Small intestine (tissue), 7 donors: ENCODE results near the gene CAMSAP2. TPM values are rescaled to one million over a fixed set of nuclear protein-coding genes. Genes with fewer than 3 reads are reported as not detected.
A peak's percentile ranks its signal among the peaks of the same experiment; 100 is the strongest.

ENCODE experiments used
- DNase-seq, 2 donors: peaks; one replicate each; pipeline versions ENCODE4 v3.0.0 to v3.0.0-alpha.2; 2013
- FAIRE-seq: peaks from 2 replicates; lab custom pipeline; 2012; peaks lifted over from hg19 to GRCh38; lab: Jason Lieb, UNC
- H3K27ac ChIP-seq, 3 donors: one replicate each; pipeline ENCODE4 v1.5.1; 2013; ENCODE audit warnings: low read length in 2 of 3, mild to moderate bottlenecking in 2 of 3, control low read depth in 1 of 3, inconsistent platforms in 1 of 3, low read depth in 1 of 3, moderate library complexity in 1 of 3
- H3K27me3 ChIP-seq, 3 donors: one replicate each; pipeline ENCODE4 v1.6.1; 2013; ENCODE audit warnings: low read length in 3 of 3, inconsistent platforms in 1 of 3; ENCODE audit not compliant: control insufficient read depth in 3 of 3, insufficient read depth in 3 of 3
- H3K36me3 ChIP-seq, 3 donors: one replicate each; pipeline ENCODE4 v1.6.1; 2013; ENCODE audit warnings: low read length in 3 of 3, inconsistent platforms in 1 of 3, low read depth in 1 of 3, mild to moderate bottlenecking in 1 of 3, moderate library complexity in 1 of 3; ENCODE audit not compliant: control insufficient read depth in 3 of 3, insufficient read depth in 2 of 3
- H3K4me1 ChIP-seq, 3 donors: one replicate each; pipeline ENCODE4 v1.6.1; 2013; ENCODE audit warnings: low read length in 2 of 3, inconsistent platforms in 1 of 3, low read depth in 1 of 3, mild to moderate bottlenecking in 1 of 3, moderate library complexity in 1 of 3; ENCODE audit not compliant: control insufficient read depth in 3 of 3, insufficient read depth in 2 of 3
- H3K4me3 ChIP-seq, 3 donors: one replicate each; pipeline ENCODE4 v1.5.1; 2013; ENCODE audit warnings: low read length in 3 of 3, control low read depth in 1 of 3, inconsistent platforms in 1 of 3, low read depth in 1 of 3, mild to moderate bottlenecking in 1 of 3, moderate library complexity in 1 of 3
- H3K9me3 ChIP-seq, 2 donors: one replicate each; pipeline ENCODE4 v1.6.1; 2013; ENCODE audit warnings: low read depth in 1 of 2, low read length in 1 of 2; ENCODE audit not compliant: control insufficient read depth in 2 of 2, insufficient read depth in 1 of 2
- WGBS, 3 donors: extraction: QIAGEN DNeasy Blood & Tissue Kit; methylation state at CpG; one replicate each; pipeline ENCODE4 v1.1.7; 2013; 5-methylcytosine and 5-hydroxymethylcytosine counted together
- polyA plus RNA-seq, 4 donors: library from polyadenylated mRNA; stranded (reverse) in 3 of 4; unstranded in 1 of 4; fragments of 200-250 nt in 3 of 4; fragments of 120-200 nt in 1 of 4; gene quantifications; one replicate each; pipeline versions ENCODE4 v1.2.1 to v1.2.3, GENCODE V29; 2013
- donor health status: healthy with polysubstance abuse.
- donor health status: control.
- donor health status: control.
- donor health status: Bipolar disorder and iron deficiency.
- donor health status: healthy.

The CAMSAP2 gene
- polyA plus RNA-seq, 4 donors = 2.0 to 10.8 (median 3.8) TPM

GRCh38 chr1:200893411-200893901 lies 154.8 kb downstream of the CAMSAP2 start:
- Histone ChIP-seq H3K27ac (peak overlapping the region; percentile 97 to 99 (median 98)), H3K4me1 (peaks cover 0 to 42% (median 3%) of the 10 kb centered on the region in 3 donors), H3K9me3 (no peaks in the 10 kb centered on the region), H3K27me3 (no peaks in the 10 kb centered on the region), H3K4me3 (peak overlapping the region in 1 of 3 donors; percentile 76), H3K36me3 (peaks cover 0 to 16% (median 4%) of the 10 kb centered on the region in 3 donors)
- peak; percentile 65 to 82 for DNase-seq
- 30 to 63% (median 53%) methylated on average over 6 of the region's 6 CpGs for WGBS, 3 donors
- no peak for FAIRE-seq

- Histone ChIP-seq H3K4me3 (peak within 1 kb of the TSS; percentile 43 to 87 (median 76)), H3K9me3 (no peaks in the 10 kb centered on the region), H3K36me3 (peaks cover 0 to 31% (median 15%) of the 10 kb centered on the region in 3 donors), H3K4me1 (peaks cover 0 to 52% (median 5%) of the 10 kb centered on the region in 3 donors), H3K27ac (peak within 1 kb of the TSS; percentile 97 to 99 (median 98)), H3K27me3 (no peaks in the 10 kb centered on the region)
- DNase-seq (peak; percentile 91 to 93), FAIRE-seq (no peak)
- 26 to 64% (median 41%) methylated on average over 15 of the region's 15 CpGs for WGBS, 3 donors
Measured at GRCh38 chr1:200894712-200895442, 156.2 kb downstream of the CAMSAP2 start, which contains the start of gene INAVA. Gene INAVA (plus strand): TSS chr1:200894900. CDS start chr1:200898401, 3,501 bp downstream.

GRCh38 chr1:200895443-200895789 lies 156.7 kb downstream of the CAMSAP2 start:
- H3K27me3 ChIP-seq = no peaks in the 10 kb centered on the region
- H3K36me3 ChIP-seq = peaks cover 3 to 36% (median 18%) of the 10 kb centered on the region in 3 donors
- FAIRE-seq = no peak
- no peaks in the 10 kb centered on the region for H3K9me3 ChIP-seq
- DNase-seq = peak; percentile 65 to 66
- H3K4me1 ChIP-seq = peaks cover 0 to 55% (median 9%) of the 10 kb centered on the region in 3 donors
- peak overlapping the region; percentile 97 to 99 (median 98) for H3K27ac ChIP-seq
- WGBS, 3 donors = 19 to 60% (median 20%) methylated on average over 8 of the region's 8 CpGs
- peak overlapping the region; percentile 43 to 87 (median 76) for H3K4me3 ChIP-seq

GRCh38 chr1:200895801-200896530 lies 157.3 kb downstream of the CAMSAP2 start:
- FAIRE-seq = no peak
- Histone ChIP-seq H3K27ac (peak overlapping the region; percentile 97 to 99 (median 98)), H3K4me1 (peaks cover 0 to 55% (median 9%) of the 10 kb centered on the region in 3 donors), H3K4me3 (peak overlapping the region; percentile 43 to 87 (median 76)), H3K36me3 (peaks cover 3 to 41% (median 23%) of the 10 kb centered on the region in 3 donors), H3K27me3 (no peaks in the 10 kb centered on the region), H3K9me3 (no peaks in the 10 kb centered on the region)
- WGBS, 3 donors = 23 to 62% (median 26%) methylated on average over 9 of the region's 9 CpGs
- peak; percentile 88 for DNase-seq

GRCh38 chr1:200896531-200897196 lies 158.0 kb downstream of the CAMSAP2 start:
- Histone ChIP-seq H3K9me3 (no peaks in the 10 kb centered on the region), H3K36me3 (peaks cover 3 to 48% (median 28%) of the 10 kb centered on the region in 3 donors), H3K4me3 (peak overlapping the region in 2 of 3 donors; percentile 76 to 87), H3K27me3 (no peaks in the 10 kb centered on the region), H3K4me1 (peaks cover 0 to 62% (median 9%) of the 10 kb centered on the region in 3 donors), H3K27ac (peak overlapping the region; percentile 83 to 98 (median 97))
- DNase-seq = peak; percentile 99
- no peak for FAIRE-seq
- 18 to 65% (median 29%) methylated on average over 10 of the region's 10 CpGs for WGBS, 3 donors

- Histone ChIP-seq H3K36me3 (peaks cover 3 to 54% (median 31%) of the 10 kb centered on the region in 3 donors), H3K27ac (peak overlapping the region; percentile 83 to 98 (median 97)), H3K27me3 (no peaks in the 10 kb centered on the region), H3K4me3 (peak overlapping the region in 2 of 3 donors; percentile 36 to 87), H3K9me3 (no peaks in the 10 kb centered on the region), H3K4me1 (peaks cover 0 to 68% (median 11%) of the 10 kb centered on the region in 3 donors)
- DNase-seq = peak; percentile 73 to 81
- FAIRE-seq = no peak
- 20 to 64% (median 39%) methylated on average over 5 of the region's 5 CpGs for WGBS, 3 donors
Measured at GRCh38 chr1:200897259-200897658, 158.6 kb downstream of the CAMSAP2 start.

- WGBS, 3 donors = 18 to 47% (median 22%) methylated on average over 3 of the region's 3 CpGs
- Histone ChIP-seq H3K36me3 (peaks cover 3 to 69% (median 33%) of the 10 kb centered on the region in 3 donors), H3K4me3 (peak overlapping the region in 1 of 3 donors; percentile 87), H3K9me3 (no peaks in the 10 kb centered on the region), H3K27me3 (no peaks in the 10 kb centered on the region), H3K27ac (peak overlapping the region in 1 of 3 donors; percentile 0), H3K4me1 (peaks cover 0 to 55% (median 11%) of the 10 kb centered on the region in 3 donors)
- DNase-seq (no peak), FAIRE-seq (no peak)
Measured at GRCh38 chr1:200899015-200899386, 160.3 kb downstream of the CAMSAP2 start.
